GM12801 (cell line): ENCODE measurements around the gene ERP29.

ENCODE experiments used
- CTCF ChIP-seq: IDR thresholded peaks from one replicate; pipeline ENCODE4 v1.5.1; 2011; ENCODE audit warnings: control low read depth; ENCODE audit not compliant: insufficient read length; ENCODE audit errors: extremely low read depth

ERP29 gene

DNA sequence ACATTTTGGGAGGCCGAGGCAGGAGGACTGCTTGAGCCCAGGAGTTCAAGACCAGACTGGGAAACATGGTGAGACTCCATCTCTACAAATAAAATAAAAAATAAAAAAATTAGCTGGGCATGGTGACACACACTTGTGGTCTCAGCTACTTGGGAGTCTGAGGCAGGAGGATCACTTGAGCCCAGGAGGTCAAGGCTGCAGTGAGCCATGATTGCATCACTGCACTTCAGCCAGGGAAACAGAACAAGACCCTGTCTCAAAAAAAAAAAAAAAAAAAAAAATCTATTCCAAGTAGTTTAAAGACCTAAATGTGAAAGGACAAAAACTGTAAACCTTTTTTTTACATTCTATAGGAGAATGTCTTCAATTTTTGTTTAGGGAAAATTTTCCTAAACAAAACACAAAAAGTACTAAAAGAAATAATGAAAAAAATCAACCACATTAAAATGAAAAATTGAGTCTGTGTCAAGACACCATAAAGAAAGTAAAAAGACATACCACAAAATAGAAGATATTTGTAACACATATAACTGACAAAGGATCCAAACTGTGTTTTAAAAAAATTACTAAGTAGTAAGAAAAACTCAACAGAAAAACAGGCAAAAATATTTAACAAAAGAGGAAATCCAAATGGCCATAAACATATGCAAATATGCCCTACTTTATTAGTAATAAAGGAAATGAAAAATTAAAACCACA, 17.3 kb upstream of the ERP29 start:
- TF ChIP-seq CTCF: no peak

DNA sequence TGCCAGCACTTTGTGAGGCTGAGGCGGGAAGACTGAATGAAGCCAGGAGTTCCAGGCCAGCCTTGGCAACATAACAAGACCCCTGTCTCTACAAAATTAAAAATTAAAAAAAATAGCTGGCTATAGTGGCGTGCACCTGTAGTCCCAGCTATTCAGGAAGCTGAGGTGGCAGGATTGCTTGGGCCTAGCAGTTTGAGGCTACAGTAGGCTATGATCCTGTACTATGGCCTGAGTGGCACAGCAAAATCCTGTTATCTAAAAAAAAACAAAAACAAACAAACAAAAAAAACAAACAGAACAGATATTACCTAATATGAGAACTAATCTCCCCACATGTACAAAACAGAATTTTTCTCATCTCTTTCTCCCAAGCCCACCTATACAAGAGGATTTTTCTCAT, 15.9 kb upstream of the ERP29 start:
- TF ChIP-seq CTCF: no peak

- no peak for TF ChIP-seq CTCF
These were observed 15.2 kb upstream of the ERP29 start for GRCh38 chr12:111998015-111998414.

- TF ChIP-seq CTCF: no peak
These were observed 12.4 kb upstream of the ERP29 start for GRCh38 chr12:112000820-112001219.

DNA sequence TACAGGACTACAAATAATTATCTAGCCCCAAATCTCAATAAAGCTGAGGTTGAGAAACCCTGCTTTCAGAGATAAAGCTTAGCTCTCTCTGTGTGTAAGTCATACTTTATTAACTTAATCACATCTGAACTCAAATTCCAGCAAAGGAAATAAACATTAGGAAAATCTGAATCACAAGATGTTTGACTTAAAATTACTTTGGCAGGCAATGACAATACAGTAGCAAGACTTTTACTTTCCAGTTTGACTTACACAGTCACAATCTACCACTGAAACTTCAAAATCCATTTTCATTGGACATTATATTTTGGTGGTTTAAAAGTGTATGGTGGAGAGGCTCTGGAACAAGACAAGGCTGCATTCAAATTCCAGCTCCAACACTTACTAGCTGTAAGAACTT, 11.7 kb upstream of the ERP29 start:
- no peak for TF ChIP-seq CTCF

DNA sequence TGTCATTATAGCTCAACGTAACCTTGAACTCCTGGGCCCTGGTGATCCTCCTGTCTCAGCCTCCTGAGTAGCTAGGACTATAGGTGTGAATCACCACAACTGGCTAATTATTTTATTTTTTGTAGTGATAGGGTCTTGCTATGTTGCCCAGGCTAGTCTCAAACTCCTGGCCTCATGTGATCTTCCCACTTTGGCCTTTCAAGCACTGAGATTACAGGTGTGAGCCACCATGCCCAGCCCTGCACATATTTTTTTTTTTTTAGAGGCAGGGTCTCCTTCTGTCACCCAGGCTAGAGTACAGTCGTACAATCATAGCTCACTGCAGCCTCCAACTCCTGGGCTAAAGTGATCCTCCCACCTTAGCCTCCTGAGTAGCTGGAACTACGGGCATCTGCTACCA, 9.2 kb upstream of the ERP29 start:
- no peak for TF ChIP-seq CTCF

GRCh38 chr12:112005419-112006395, 7.5 kb upstream of the ERP29 start:
- TF ChIP-seq CTCF: no peak
